Neutrophil (primary cell): ENCODE results near the gene CDH8.

Experiments used
- H3K27ac ChIP-seq: fragments of 200-600 bp; sonication (generic); 2 replicates; pipeline ENCODE4 v1.5.1; 2016; ENCODE audit warnings: mild to moderate bottlenecking, moderate library complexity
- H3K27me3 ChIP-seq: fragments of 200-600 bp; sonication (generic); 2 replicates; pipeline ENCODE4 v1.6.0; 2016; ENCODE audit warnings: mild to moderate bottlenecking
- H3K36me3 ChIP-seq: fragments of 200-600 bp; sonication (generic); 2 replicates; pipeline ENCODE4 v1.5.1; 2017
- H3K4me1 ChIP-seq, 2 experiments: fragments of 200-600 bp in 1 of 2; sonication (generic) in 1 of 2; 1 replicate in 1 of 2; 2 replicates in 1 of 2; pipeline versions ENCODE4 v1.5.1 to v1.6.1; 2013 to 2016; ENCODE audit warnings: low read depth in 1 of 2, low read length in 1 of 2, mild to moderate bottlenecking in 1 of 2, moderate library complexity in 1 of 2; ENCODE audit not compliant: control insufficient read depth in 1 of 2, insufficient read depth in 1 of 2
- H3K4me3 ChIP-seq, 2 experiments: fragments of 200-600 bp in 1 of 2; sonication (generic) in 1 of 2; 1 replicate in 1 of 2; 2 replicates in 1 of 2; pipeline ENCODE4 v1.5.1; 2013 to 2016; ENCODE audit warnings: low read depth in 1 of 2, low read length in 1 of 2, mild to moderate bottlenecking in 1 of 2, moderate library complexity in 1 of 2
- H3K9me3 ChIP-seq: fragments of 200-600 bp; sonication (generic); 2 replicates; pipeline ENCODE4 v1.5.1; 2016
- TF ChIP-seq, protein P1 (sequence below): fragments of 200-600 bp; sonication (generic); IDR thresholded peaks from 2 replicates; pipeline ENCODE4 v1.5.1; 2016; ENCODE audit warnings: antibody characterized with exemption

CDH8 gene

DNA sequence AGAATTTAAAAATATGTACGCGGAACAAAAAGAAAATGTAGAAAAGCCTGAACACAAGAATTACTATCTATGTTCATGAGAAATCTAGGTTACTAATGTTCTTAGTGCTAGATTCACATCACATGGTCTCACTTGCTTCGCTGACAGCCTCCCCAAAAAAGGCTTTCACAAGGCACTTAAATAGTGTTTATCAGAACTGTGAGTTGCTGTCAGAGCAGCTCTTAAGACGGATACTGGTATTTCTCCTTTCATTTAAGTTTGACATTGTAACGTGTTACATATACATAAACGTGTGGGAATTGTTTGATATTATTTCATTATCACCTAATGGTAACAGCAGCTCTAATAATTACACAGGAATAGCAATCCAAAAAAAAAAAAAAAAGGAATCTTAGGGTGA lies 150.9 kb downstream of the CDH8 start:
- TF ChIP-seq, protein P1, sequence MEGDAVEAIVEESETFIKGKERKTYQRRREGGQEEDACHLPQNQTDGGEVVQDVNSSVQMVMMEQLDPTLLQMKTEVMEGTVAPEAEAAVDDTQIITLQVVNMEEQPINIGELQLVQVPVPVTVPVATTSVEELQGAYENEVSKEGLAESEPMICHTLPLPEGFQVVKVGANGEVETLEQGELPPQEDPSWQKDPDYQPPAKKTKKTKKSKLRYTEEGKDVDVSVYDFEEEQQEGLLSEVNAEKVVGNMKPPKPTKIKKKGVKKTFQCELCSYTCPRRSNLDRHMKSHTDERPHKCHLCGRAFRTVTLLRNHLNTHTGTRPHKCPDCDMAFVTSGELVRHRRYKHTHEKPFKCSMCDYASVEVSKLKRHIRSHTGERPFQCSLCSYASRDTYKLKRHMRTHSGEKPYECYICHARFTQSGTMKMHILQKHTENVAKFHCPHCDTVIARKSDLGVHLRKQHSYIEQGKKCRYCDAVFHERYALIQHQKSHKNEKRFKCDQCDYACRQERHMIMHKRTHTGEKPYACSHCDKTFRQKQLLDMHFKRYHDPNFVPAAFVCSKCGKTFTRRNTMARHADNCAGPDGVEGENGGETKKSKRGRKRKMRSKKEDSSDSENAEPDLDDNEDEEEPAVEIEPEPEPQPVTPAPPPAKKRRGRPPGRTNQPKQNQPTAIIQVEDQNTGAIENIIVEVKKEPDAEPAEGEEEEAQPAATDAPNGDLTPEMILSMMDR, result no peak
- no peak overlapping the region for H3K27ac ChIP-seq
- no peak overlapping the region for H3K4me3 ChIP-seq
- no peaks in the 10 kb centered on the region for H3K27me3 ChIP-seq
- H3K4me1 ChIP-seq, result no peaks in the 10 kb centered on the region
- H3K9me3 ChIP-seq, result no peaks in the 10 kb centered on the region
- H3K36me3 ChIP-seq, result no peaks in the 10 kb centered on the region

DNA sequence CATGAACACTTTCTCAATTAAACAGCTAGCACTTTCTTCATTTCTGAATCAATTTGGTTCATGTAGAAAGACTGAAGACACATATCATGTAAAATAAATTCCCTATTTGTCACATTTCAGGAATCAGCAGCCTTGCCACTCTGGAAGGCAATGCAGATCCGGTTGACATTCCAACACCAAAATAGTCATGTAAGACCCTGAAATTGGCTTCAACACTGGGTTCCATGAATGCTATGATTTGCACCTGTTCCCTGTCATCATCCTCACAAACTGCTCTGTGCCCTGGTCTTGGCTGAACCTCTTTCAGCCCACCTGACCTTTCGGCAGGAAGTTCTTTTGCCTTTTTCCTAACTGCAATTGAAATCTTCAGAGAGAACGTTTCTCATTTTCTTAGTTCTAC lies 156.9 kb downstream of the CDH8 start:
- H3K4me1 ChIP-seq, result no peaks in the 10 kb centered on the region
- H3K9me3 ChIP-seq, result no peaks in the 10 kb centered on the region
- H3K4me3 ChIP-seq, result no peak overlapping the region
- TF ChIP-seq, protein P1, result no peak
- H3K27me3 ChIP-seq, result no peaks in the 10 kb centered on the region
- no peak overlapping the region for H3K27ac ChIP-seq
- H3K36me3 ChIP-seq, result no peaks in the 10 kb centered on the region

GRCh38 chr16:61877436-61877835 lies 158.8 kb downstream of the CDH8 start:
- Histone ChIP-seq H3K27me3 (no peaks in the 10 kb centered on the region), H3K27ac (no peak overlapping the region), H3K4me3 (no peak overlapping the region), H3K4me1 (no peaks in the 10 kb centered on the region), H3K36me3 (no peaks in the 10 kb centered on the region), H3K9me3 (no peaks in the 10 kb centered on the region)
- TF ChIP-seq, protein P1, result no peak

- Histone ChIP-seq H3K27me3 (no peaks in the 10 kb centered on the region), H3K9me3 (no peaks in the 10 kb centered on the region), H3K27ac (no peak overlapping the region), H3K36me3 (no peaks in the 10 kb centered on the region), H3K4me1 (no peaks in the 10 kb centered on the region), H3K4me3 (no peak overlapping the region)
- TF ChIP-seq, protein P1, result no peak
Observed at GRCh38 chr16:61872778-61873119, 163.5 kb downstream of the CDH8 start.

- H3K27me3 ChIP-seq, result no peaks in the 10 kb centered on the region
- no peaks in the 10 kb centered on the region for H3K4me1 ChIP-seq
- TF ChIP-seq, protein P1, result no peak
- no peak overlapping the region for H3K27ac ChIP-seq
- H3K36me3 ChIP-seq, result no peaks in the 10 kb centered on the region
- no peak overlapping the region for H3K4me3 ChIP-seq
- no peaks in the 10 kb centered on the region for H3K9me3 ChIP-seq
Observed at GRCh38 chr16:61871837-61872777, 164.1 kb downstream of the CDH8 start.
